Measurements from ENCODE around the gene CYTH3. TPM values are rescaled to one million over a fixed set of nuclear protein-coding genes. Genes with fewer than 3 reads are reported as not detected.

CYTH3 gene
- polyA plus RNA-seq, 2 donors = 5.7 to 7.2 TPM

GRCh38 chr7:6188389-6188788, 84.0 kb downstream of the CYTH3 start:
- H3K27ac ChIP-seq (ENCODE audit: low read depth in 2 of 2, low read length in 1 of 2) = no peak overlapping the region
- H3K36me3 ChIP-seq (ENCODE audit: control insufficient read depth in 2 of 2, insufficient read depth in 2 of 2, low read length in 1 of 2) = peaks cover 4 to 10% of the 10 kb centered on the region in 2 donors
- H3K9me3 ChIP-seq (ENCODE audit: control insufficient read depth in 2 of 2, insufficient read depth in 1 of 2, low read depth in 1 of 2, low read length in 1 of 2) = no peaks in the 10 kb centered on the region
- H3K27me3 ChIP-seq (ENCODE audit: control insufficient read depth in 1 of 2, insufficient read depth in 2 of 2, low read length in 2 of 2) = no peaks in the 10 kb centered on the region
- H3K4me3 ChIP-seq (ENCODE audit: low read depth in 1 of 2, low read length in 2 of 2) = no peak overlapping the region
- 92% methylated on average over 5 of the region's 5 CpGs for WGBS, 2 donors
- peaks cover 0 to 2% of the 10 kb centered on the region in 2 donors for H3K4me1 ChIP-seq (ENCODE audit: control insufficient read depth in 2 of 2, insufficient read depth in 2 of 2, low read length in 1 of 2)

DNA sequence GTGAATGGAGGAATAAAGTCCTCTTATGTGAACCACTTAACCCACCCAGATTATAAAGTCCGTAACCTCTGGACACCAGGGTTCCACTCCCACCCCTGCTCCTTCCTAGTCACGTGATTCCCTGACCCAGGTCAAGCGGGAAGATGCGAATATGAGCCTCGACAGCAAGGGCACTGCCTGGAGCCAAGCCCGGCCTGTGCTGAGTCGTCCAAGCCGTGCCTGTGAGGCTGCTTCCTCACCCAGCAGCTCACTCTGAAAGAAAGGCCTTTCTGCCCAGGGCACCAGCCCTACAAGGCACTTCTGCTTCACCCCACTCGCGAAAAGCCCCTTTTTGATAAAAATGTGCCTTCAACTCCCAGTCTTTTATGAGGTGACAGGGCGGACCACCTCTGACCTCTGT, 85.8 kb downstream of the CYTH3 start:
- peaks cover 0 to 2% of the 10 kb centered on the region in 2 donors for H3K4me1 ChIP-seq (ENCODE audit: control insufficient read depth in 2 of 2, insufficient read depth in 2 of 2, low read length in 1 of 2)
- H3K27me3 ChIP-seq (ENCODE audit: control insufficient read depth in 1 of 2, insufficient read depth in 2 of 2, low read length in 2 of 2) = no peaks in the 10 kb centered on the region
- no peak overlapping the region for H3K27ac ChIP-seq (ENCODE audit: low read depth in 2 of 2, low read length in 1 of 2)
- H3K9me3 ChIP-seq (ENCODE audit: control insufficient read depth in 2 of 2, insufficient read depth in 1 of 2, low read depth in 1 of 2, low read length in 1 of 2) = no peaks in the 10 kb centered on the region
- WGBS, 2 donors = 83 to 86% methylated on average over 11 of the region's 11 CpGs
- no peak overlapping the region for H3K4me3 ChIP-seq (ENCODE audit: low read depth in 1 of 2, low read length in 2 of 2)
- peaks cover 7 to 10% of the 10 kb centered on the region in 2 donors for H3K36me3 ChIP-seq (ENCODE audit: control insufficient read depth in 2 of 2, insufficient read depth in 2 of 2, low read length in 1 of 2)

GRCh38 chr7:6182993-6183392, 89.4 kb downstream of the CYTH3 start:
- 93% methylated on average over 10 of the region's 10 CpGs for WGBS, 2 donors
- H3K36me3 ChIP-seq (ENCODE audit: control insufficient read depth in 2 of 2, insufficient read depth in 2 of 2, low read length in 1 of 2) = peaks cover 7% of the 10 kb centered on the region in 2 donors
- peaks cover 2 to 5% of the 10 kb centered on the region in 2 donors for H3K4me1 ChIP-seq (ENCODE audit: control insufficient read depth in 2 of 2, insufficient read depth in 2 of 2, low read length in 1 of 2)
- H3K27ac ChIP-seq (ENCODE audit: low read depth in 2 of 2, low read length in 1 of 2) = no peak overlapping the region
- H3K4me3 ChIP-seq (ENCODE audit: low read depth in 1 of 2, low read length in 2 of 2) = no peak overlapping the region
- H3K27me3 ChIP-seq (ENCODE audit: control insufficient read depth in 1 of 2, insufficient read depth in 2 of 2, low read length in 2 of 2) = no peaks in the 10 kb centered on the region
- H3K9me3 ChIP-seq (ENCODE audit: control insufficient read depth in 2 of 2, insufficient read depth in 1 of 2, low read depth in 1 of 2, low read length in 1 of 2) = no peaks in the 10 kb centered on the region

- Histone ChIP-seq H3K4me3 (ENCODE audit: low read depth in 1 of 2, low read length in 2 of 2) (no peak overlapping the region), H3K9me3 (ENCODE audit: control insufficient read depth in 2 of 2, insufficient read depth in 1 of 2, low read depth in 1 of 2, low read length in 1 of 2) (no peaks in the 10 kb centered on the region), H3K27ac (ENCODE audit: low read depth in 2 of 2, low read length in 1 of 2) (no peak overlapping the region), H3K27me3 (ENCODE audit: control insufficient read depth in 1 of 2, insufficient read depth in 2 of 2, low read length in 2 of 2) (no peaks in the 10 kb centered on the region), H3K4me1 (ENCODE audit: control insufficient read depth in 2 of 2, insufficient read depth in 2 of 2, low read length in 1 of 2) (peaks cover 0 to 5% of the 10 kb centered on the region in 2 donors), H3K36me3 (ENCODE audit: control insufficient read depth in 2 of 2, insufficient read depth in 2 of 2, low read length in 1 of 2) (peaks cover 0 to 3% of the 10 kb centered on the region in 2 donors)
- 40 to 70% methylated on average over 1 of the region's 1 CpG for WGBS, 2 donors
These were observed 91.3 kb downstream of the CYTH3 start for GRCh38 chr7:6181136-6181535.

- WGBS, 2 donors = 90 to 93% methylated on average over 8 of the region's 8 CpGs
- H3K27me3 ChIP-seq (ENCODE audit: control insufficient read depth in 1 of 2, insufficient read depth in 2 of 2, low read length in 2 of 2) = no peaks in the 10 kb centered on the region
- no peaks in the 10 kb centered on the region for H3K9me3 ChIP-seq (ENCODE audit: control insufficient read depth in 2 of 2, insufficient read depth in 1 of 2, low read depth in 1 of 2, low read length in 1 of 2)
- peaks cover 0 to 5% of the 10 kb centered on the region in 2 donors for H3K4me1 ChIP-seq (ENCODE audit: control insufficient read depth in 2 of 2, insufficient read depth in 2 of 2, low read length in 1 of 2)
- H3K4me3 ChIP-seq (ENCODE audit: low read depth in 1 of 2, low read length in 2 of 2) = no peak overlapping the region
- no peak overlapping the region for H3K27ac ChIP-seq (ENCODE audit: low read depth in 2 of 2, low read length in 1 of 2)
- peaks cover 0 to 3% of the 10 kb centered on the region in 2 donors for H3K36me3 ChIP-seq (ENCODE audit: control insufficient read depth in 2 of 2, insufficient read depth in 2 of 2, low read length in 1 of 2)
These were observed 92.1 kb downstream of the CYTH3 start for GRCh38 chr7:6180344-6180725.

DNA sequence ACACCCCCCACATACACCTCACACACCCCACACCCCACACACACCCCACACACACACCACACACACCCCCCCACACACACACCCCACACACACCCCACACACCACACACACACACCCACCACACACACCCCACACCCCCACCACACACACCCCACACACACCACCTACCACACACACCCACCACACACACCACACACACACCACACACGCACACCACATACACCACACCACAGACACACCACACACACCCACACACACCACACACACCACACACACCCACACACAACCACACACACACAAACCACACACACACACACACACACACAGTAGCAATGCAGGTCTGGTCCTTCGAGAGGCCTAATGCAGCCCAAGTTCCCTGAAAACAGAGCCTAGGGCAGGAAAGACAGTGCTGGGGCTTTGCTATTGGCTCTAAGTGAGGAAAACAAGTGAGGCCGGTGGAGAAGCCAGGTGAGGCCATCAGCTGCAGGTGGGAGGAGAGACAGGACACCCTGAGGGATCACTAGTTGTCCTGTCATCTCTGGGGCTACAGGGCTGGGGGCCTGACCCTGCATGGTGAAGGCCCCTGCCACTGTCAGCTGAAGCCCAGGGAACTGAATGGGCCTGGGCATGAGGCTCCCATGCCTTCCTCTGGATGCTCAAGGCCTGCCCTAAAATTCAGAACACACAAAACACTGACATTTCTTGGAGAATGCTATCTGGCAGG, 92.6 kb downstream of the CYTH3 start:
- WGBS, 2 donors = 89 to 90% methylated on average over 3 of the region's 3 CpGs

DNA sequence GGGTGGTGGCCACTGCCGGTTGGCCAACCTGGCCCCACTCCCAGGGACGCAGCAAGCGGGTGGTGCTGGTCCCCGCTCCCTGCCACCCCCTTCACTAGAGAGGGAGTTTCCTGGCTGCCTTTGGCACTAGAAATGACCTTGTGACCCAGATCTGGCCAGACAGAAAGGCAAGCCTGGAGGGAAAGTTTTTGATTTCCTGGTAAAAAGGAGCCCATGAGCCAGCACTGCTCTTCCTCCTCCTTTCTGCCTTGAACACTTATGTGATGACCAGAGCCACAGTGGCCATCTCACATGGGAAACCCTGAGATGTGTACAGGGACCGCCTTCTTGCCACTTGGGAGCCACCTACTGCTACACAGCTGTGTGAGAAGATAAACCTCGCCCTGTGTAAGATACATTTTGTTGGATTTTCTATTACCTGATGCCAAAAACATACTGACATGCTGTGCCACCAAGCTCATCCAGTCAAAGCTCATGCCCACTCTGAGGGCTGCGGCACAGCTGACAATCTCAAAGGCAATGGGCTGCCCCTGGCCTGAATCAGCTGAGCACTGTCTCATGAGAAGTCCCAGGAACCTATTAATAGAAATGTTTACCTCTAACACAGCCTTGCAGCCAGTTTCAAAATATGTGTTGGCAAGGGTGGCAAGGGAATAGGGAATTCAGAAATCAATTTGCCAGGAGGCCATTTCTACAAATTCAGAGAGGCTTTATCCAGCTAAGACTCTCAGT, 94.0 kb downstream of the CYTH3 start:
- Histone ChIP-seq H3K4me1 (ENCODE audit: control insufficient read depth in 2 of 2, insufficient read depth in 2 of 2, low read length in 1 of 2) (peaks cover 0 to 5% of the 10 kb centered on the region in 2 donors), H3K27me3 (ENCODE audit: control insufficient read depth in 1 of 2, insufficient read depth in 2 of 2, low read length in 2 of 2) (no peaks in the 10 kb centered on the region), H3K36me3 (ENCODE audit: control insufficient read depth in 2 of 2, insufficient read depth in 2 of 2, low read length in 1 of 2) (peaks cover 0 to 3% of the 10 kb centered on the region in 2 donors), H3K27ac (ENCODE audit: low read depth in 2 of 2, low read length in 1 of 2) (peak overlapping the region in 1 of 2 donors; percentile 0), H3K9me3 (ENCODE audit: control insufficient read depth in 2 of 2, insufficient read depth in 1 of 2, low read depth in 1 of 2, low read length in 1 of 2) (no peaks in the 10 kb centered on the region), H3K4me3 (ENCODE audit: low read depth in 1 of 2, low read length in 2 of 2) (no peak overlapping the region)
- WGBS, 2 donors = 68 to 72% methylated on average over 7 of the region's 7 CpGs

More for the DNA sequence above, 92.6 kb downstream of the CYTH3 start:
- H3K4me3 ChIP-seq (ENCODE audit: low read depth in 1 of 2, low read length in 2 of 2) = no peak overlapping the region
- peaks cover 0 to 5% of the 10 kb centered on the region in 2 donors for H3K4me1 ChIP-seq (ENCODE audit: control insufficient read depth in 2 of 2, insufficient read depth in 2 of 2, low read length in 1 of 2)
- H3K27me3 ChIP-seq (ENCODE audit: control insufficient read depth in 1 of 2, insufficient read depth in 2 of 2, low read length in 2 of 2) = no peaks in the 10 kb centered on the region
- H3K36me3 ChIP-seq (ENCODE audit: control insufficient read depth in 2 of 2, insufficient read depth in 2 of 2, low read length in 1 of 2) = peaks cover 0 to 3% of the 10 kb centered on the region in 2 donors
- no peak overlapping the region for H3K27ac ChIP-seq (ENCODE audit: low read depth in 2 of 2, low read length in 1 of 2)
- H3K9me3 ChIP-seq (ENCODE audit: control insufficient read depth in 2 of 2, insufficient read depth in 1 of 2, low read depth in 1 of 2, low read length in 1 of 2) = no peaks in the 10 kb centered on the region

GRCh38 chr7:6175645-6176044, 96.8 kb downstream of the CYTH3 start:
- Histone ChIP-seq H3K36me3 (ENCODE audit: control insufficient read depth in 2 of 2, insufficient read depth in 2 of 2, low read length in 1 of 2) (peaks cover 0 to 10% of the 10 kb centered on the region in 2 donors), H3K4me1 (ENCODE audit: control insufficient read depth in 2 of 2, insufficient read depth in 2 of 2, low read length in 1 of 2) (peaks cover 0 to 8% of the 10 kb centered on the region in 2 donors), H3K27me3 (ENCODE audit: control insufficient read depth in 1 of 2, insufficient read depth in 2 of 2, low read length in 2 of 2) (no peaks in the 10 kb centered on the region), H3K27ac (ENCODE audit: low read depth in 2 of 2, low read length in 1 of 2) (no peak overlapping the region), H3K4me3 (ENCODE audit: low read depth in 1 of 2, low read length in 2 of 2) (no peak overlapping the region), H3K9me3 (ENCODE audit: control insufficient read depth in 2 of 2, insufficient read depth in 1 of 2, low read depth in 1 of 2, low read length in 1 of 2) (no peaks in the 10 kb centered on the region)
- 53 to 73% methylated on average over 4 of the region's 4 CpGs for WGBS, 2 donors

DNA sequence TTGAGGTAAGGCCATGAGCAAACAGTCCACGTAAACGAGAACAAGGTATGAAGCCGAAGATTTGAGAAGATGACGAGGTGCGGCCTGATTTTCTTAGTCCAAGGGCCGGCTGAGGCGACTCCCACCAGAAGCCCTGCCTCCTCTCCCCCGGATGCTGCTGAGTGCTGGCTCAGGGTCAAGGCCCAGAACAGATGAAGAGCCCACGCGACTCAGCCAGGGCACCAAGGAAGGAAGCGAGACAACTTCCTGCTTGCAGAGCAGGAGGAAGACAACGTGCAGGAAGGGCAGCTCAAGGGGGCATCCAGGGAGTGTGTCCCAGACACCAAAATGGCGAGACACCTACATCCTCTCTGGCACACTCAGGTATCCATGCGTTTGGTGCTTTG, 99.5 kb downstream of the CYTH3 start:
- 80 to 85% methylated on average over 14 of the region's 14 CpGs for WGBS, 2 donors
- Histone ChIP-seq H3K9me3 (ENCODE audit: control insufficient read depth in 2 of 2, insufficient read depth in 1 of 2, low read depth in 1 of 2, low read length in 1 of 2) (no peaks in the 10 kb centered on the region), H3K27me3 (ENCODE audit: control insufficient read depth in 1 of 2, insufficient read depth in 2 of 2, low read length in 2 of 2) (no peaks in the 10 kb centered on the region), H3K4me3 (ENCODE audit: low read depth in 1 of 2, low read length in 2 of 2) (no peak overlapping the region), H3K4me1 (ENCODE audit: control insufficient read depth in 2 of 2, insufficient read depth in 2 of 2, low read length in 1 of 2) (peaks cover 0 to 4% of the 10 kb centered on the region in 2 donors), H3K36me3 (ENCODE audit: control insufficient read depth in 2 of 2, insufficient read depth in 2 of 2, low read length in 1 of 2) (peaks cover 0 to 19% of the 10 kb centered on the region in 2 donors), H3K27ac (ENCODE audit: low read depth in 2 of 2, low read length in 1 of 2) (no peak overlapping the region)
